Ovary (tissue), 3 donors: ENCODE measurements around the gene IGFL2.

Source experiments
- EP300 ChIP-seq: sonication (generic); formaldehyde crosslinking; IDR thresholded peaks from one replicate; pipeline ENCODE4 v1.6.1; 2017; ENCODE audit warnings: antibody characterized with exemption
- POLR2A ChIP-seq: fragments of 450-650 bp; IDR thresholded peaks from one replicate; pipeline ENCODE4 v1.6.1; 2017; ENCODE audit warnings: antibody characterized with exemption, mild to moderate bottlenecking, moderate library complexity
- TF ChIP-seq, protein P1 (sequence below), 3 donors: fragments of 450-650 bp in 2 of 3; fragments of 200-600 bp in 1 of 3; IDR thresholded peaks; one replicate each; pipeline versions ENCODE4 v1.5.1 to v1.8.0; 2016 to 2022; ENCODE audit warnings: antibody characterized with exemption in 3 of 3, mild to moderate bottlenecking in 1 of 3
- donor health status: DM: no; HTN: no; CAD: no.

- TF ChIP-seq, protein P1, sequence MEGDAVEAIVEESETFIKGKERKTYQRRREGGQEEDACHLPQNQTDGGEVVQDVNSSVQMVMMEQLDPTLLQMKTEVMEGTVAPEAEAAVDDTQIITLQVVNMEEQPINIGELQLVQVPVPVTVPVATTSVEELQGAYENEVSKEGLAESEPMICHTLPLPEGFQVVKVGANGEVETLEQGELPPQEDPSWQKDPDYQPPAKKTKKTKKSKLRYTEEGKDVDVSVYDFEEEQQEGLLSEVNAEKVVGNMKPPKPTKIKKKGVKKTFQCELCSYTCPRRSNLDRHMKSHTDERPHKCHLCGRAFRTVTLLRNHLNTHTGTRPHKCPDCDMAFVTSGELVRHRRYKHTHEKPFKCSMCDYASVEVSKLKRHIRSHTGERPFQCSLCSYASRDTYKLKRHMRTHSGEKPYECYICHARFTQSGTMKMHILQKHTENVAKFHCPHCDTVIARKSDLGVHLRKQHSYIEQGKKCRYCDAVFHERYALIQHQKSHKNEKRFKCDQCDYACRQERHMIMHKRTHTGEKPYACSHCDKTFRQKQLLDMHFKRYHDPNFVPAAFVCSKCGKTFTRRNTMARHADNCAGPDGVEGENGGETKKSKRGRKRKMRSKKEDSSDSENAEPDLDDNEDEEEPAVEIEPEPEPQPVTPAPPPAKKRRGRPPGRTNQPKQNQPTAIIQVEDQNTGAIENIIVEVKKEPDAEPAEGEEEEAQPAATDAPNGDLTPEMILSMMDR (IDR thresholded peaks at IDR 0.05), result no peak
- TF ChIP-seq EP300, result no peak
- no peak for TF ChIP-seq POLR2A
These were observed 11.6 kb downstream of the IGFL2 start for GRCh38 chr19:46159418-46160232.
